Mesenteric fat pad (tissue), 1 donor: ENCODE results near the gene CRYBA1. TPM values are rescaled to one million over a fixed set of nuclear protein-coding genes. Genes with fewer than 3 reads are reported as not detected.
"Not testable (repeated sequence)": the region's sequence is repeated elsewhere in the genome, so short reads cannot be mapped to it uniquely, and the experiment has no call there.

ENCODE experiments used
- DNase-seq: peaks from one replicate; pipeline ENCODE4 v3.0.0-alpha.2; 2020; ENCODE audit warnings: low spot score
- long read RNA-seq: library from polyadenylated mRNA; unstranded; transcript quantifications from one replicate; pipeline ENCODE4 v2.0.0, GENCODE V29; 2020
- total RNA-seq: library from RNA; stranded (reverse); fragmentation: NEBNext Ultra II Directional; extraction: Animal tissue kit (Norgen Biotek cat#: 25700); gene quantifications from one replicate; pipeline ENCODE4 v1.2.1, GENCODE V29; 2021
- donor health status: DM: yes; HTN: yes; CAD: no.

The CRYBA1 gene
- not detected for total RNA-seq
- long read RNA-seq = 0 reads

- DNase-seq = no peak
Observed at GRCh38 chr17:29246628-29247027, at the start of gene CRYBA1. CRYBA1 (plus strand) TSS chr17:29246859; CDS start chr17:29246864, 5 bp downstream.

- DNase-seq = peak; percentile 81
Observed at GRCh38 chr17:29197516-29198272, 49.0 kb upstream of the CRYBA1 start.

- DNase-seq = not testable (repeated sequence)
Observed at GRCh38 chr17:29204068-29204804, 42.4 kb upstream of the CRYBA1 start.

GRCh38 chr17:29205047-29205446 is 41.6 kb upstream of the CRYBA1 start:
- no peak for DNase-seq

GRCh38 chr17:29207975-29208374 is 38.7 kb upstream of the CRYBA1 start:
- DNase-seq = no peak

GRCh38 chr17:29209073-29209472 is 37.6 kb upstream of the CRYBA1 start:
- no peak for DNase-seq

- no peak for DNase-seq
Observed at GRCh38 chr17:29210879-29211278, 35.8 kb upstream of the CRYBA1 start.

- no peak for DNase-seq
Observed at GRCh38 chr17:29212094-29212631, 34.5 kb upstream of the CRYBA1 start.

- no peak for DNase-seq
Observed at GRCh38 chr17:29212681-29213121, 34.0 kb upstream of the CRYBA1 start.

GRCh38 chr17:29214215-29215146 is 32.2 kb upstream of the CRYBA1 start:
- DNase-seq = no peak

- DNase-seq = no peak
Observed at GRCh38 chr17:29215174-29215573, 31.5 kb upstream of the CRYBA1 start.

GRCh38 chr17:29215717-29216116 is 30.9 kb upstream of the CRYBA1 start:
- DNase-seq = no peak

- DNase-seq = no peak
Observed at GRCh38 chr17:29216181-29216580, 30.5 kb upstream of the CRYBA1 start.

- no peak for DNase-seq
Observed at GRCh38 chr17:29216856-29217255, 29.8 kb upstream of the CRYBA1 start.

- no peak for DNase-seq
Observed at GRCh38 chr17:29219378-29220047, 27.1 kb upstream of the CRYBA1 start.

- DNase-seq = not testable (repeated sequence)
Observed at GRCh38 chr17:29221338-29221737, 25.3 kb upstream of the CRYBA1 start.

GRCh38 chr17:29225396-29225795 is 21.3 kb upstream of the CRYBA1 start:
- no peak for DNase-seq

GRCh38 chr17:29233301-29233700 is 13.4 kb upstream of the CRYBA1 start:
- no peak for DNase-seq

- not testable (repeated sequence) for DNase-seq
Observed at GRCh38 chr17:29234972-29235371, 11.7 kb upstream of the CRYBA1 start.

- DNase-seq = no peak
Observed at GRCh38 chr17:29235904-29236303, 10.8 kb upstream of the CRYBA1 start.
